ENCODE measurements around the gene GNRHR. TPM values are rescaled to one million over a fixed set of nuclear protein-coding genes. Genes with fewer than 3 reads are reported as not detected.

The GNRHR gene
- total and polyA plus RNA-seq, 2 experiments from 2014 or later, result 0.10 TPM; not detected in 1

DNA sequence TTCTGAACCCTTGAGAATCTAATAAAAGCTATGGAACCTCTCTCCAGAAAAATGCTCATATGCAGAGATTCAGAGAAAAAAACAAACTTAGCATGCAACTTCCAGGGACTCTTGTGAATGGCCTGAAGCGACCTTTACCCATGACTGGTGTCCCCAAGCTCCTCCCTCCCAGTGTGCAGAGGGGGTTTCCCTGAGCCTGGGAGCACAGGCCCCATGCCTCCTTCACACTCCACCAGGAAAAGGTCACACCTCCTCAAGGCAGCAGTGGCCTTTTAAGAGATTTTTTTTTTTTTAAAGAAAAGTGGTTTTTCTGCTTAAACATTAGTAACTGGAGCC, 40.0 kb downstream of the GNRHR start (continued):
- TF ChIP-seq STAT1 (IDR thresholded peaks at IDR 0.05; ENCODE audit: unreplicated experiment), result no peak
- TF ChIP-seq, protein P1, sequence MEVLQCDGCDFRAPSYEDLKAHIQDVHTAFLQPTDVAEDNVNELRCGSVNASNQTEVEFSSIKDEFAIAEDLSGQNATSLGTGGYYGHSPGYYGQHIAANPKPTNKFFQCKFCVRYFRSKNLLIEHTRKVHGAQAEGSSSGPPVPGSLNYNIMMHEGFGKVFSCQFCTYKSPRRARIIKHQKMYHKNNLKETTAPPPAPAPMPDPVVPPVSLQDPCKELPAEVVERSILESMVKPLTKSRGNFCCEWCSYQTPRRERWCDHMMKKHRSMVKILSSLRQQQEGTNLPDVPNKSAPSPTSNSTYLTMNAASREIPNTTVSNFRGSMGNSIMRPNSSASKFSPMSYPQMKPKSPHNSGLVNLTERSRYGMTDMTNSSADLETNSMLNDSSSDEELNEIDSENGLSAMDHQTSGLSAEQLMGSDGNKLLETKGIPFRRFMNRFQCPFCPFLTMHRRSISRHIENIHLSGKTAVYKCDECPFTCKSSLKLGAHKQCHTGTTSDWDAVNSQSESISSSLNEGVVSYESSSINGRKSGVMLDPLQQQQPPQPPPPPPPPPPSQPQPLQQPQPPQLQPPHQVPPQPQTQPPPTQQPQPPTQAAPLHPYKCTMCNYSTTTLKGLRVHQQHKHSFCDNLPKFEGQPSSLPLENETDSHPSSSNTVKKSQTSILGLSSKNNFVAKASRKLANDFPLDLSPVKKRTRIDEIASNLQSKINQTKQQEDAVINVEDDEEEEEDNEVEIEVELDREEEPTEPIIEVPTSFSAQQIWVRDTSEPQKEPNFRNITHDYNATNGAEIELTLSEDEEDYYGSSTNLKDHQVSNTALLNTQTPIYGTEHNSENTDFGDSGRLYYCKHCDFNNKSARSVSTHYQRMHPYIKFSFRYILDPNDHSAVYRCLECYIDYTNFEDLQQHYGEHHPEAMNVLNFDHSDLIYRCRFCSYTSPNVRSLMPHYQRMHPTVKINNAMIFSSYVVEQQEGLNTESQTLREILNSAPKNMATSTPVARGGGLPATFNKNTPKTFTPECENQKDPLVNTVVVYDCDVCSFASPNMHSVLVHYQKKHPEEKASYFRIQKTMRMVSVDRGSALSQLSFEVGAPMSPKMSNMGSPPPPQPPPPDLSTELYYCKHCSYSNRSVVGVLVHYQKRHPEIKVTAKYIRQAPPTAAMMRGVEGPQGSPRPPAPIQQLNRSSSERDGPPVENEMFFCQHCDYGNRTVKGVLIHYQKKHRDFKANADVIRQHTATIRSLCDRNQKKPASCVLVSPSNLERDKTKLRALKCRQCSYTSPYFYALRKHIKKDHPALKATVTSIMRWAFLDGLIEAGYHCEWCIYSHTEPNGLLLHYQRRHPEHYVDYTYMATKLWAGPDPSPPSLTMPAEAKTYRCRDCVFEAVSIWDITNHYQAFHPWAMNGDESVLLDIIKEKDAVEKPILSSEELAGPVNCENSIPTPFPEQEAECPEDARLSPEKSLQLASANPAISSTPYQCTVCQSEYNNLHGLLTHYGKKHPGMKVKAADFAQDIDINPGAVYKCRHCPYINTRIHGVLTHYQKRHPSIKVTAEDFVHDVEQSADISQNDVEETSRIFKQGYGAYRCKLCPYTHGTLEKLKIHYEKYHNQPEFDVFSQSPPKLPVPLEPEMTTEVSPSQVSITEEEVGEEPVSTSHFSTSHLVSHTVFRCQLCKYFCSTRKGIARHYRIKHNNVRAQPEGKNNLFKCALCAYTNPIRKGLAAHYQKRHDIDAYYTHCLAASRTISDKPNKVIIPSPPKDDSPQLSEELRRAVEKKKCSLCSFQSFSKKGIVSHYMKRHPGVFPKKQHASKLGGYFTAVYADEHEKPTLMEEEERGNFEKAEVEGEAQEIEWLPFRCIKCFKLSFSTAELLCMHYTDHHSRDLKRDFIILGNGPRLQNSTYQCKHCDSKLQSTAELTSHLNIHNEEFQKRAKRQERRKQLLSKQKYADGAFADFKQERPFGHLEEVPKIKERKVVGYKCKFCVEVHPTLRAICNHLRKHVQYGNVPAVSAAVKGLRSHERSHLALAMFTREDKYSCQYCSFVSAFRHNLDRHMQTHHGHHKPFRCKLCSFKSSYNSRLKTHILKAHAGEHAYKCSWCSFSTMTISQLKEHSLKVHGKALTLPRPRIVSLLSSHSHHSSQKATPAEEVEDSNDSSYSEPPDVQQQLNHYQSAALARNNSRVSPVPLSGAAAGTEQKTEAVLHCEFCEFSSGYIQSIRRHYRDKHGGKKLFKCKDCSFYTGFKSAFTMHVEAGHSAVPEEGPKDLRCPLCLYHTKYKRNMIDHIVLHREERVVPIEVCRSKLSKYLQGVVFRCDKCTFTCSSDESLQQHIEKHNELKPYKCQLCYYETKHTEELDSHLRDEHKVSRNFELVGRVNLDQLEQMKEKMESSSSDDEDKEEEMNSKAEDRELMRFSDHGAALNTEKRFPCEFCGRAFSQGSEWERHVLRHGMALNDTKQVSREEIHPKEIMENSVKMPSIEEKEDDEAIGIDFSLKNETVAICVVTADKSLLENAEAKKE (CRISPR knock-in tag; IDR thresholded peaks at IDR 0.05), result no peak
- TF ChIP-seq ETS1 (IDR thresholded peaks at IDR 0.05), result no peak
- TF ChIP-seq EZH2phosphoT487 (IDR thresholded peaks at IDR 0.05; ENCODE audit: unreplicated experiment), result no peak
- TF ChIP-seq ZNF114 (CRISPR knock-in tag; IDR thresholded peaks at IDR 0.05), result no peak
- TF ChIP-seq ZNF331 (CRISPR knock-in tag; IDR thresholded peaks at IDR 0.05; ENCODE audit: low read depth), result no peak

- H3K27ac Mint-ChIP-seq, result peak overlapping the region; percentile 63
- Histone ChIP-seq H3K9me2 (ENCODE audit: insufficient read depth) (peaks cover 7% of the 10 kb centered on the region; the same call in 1 of the 2 replicates), H4K20me1 (replicated peaks; ENCODE audit: insufficient read depth) (no peaks in the 10 kb centered on the region), H3K36me3 (ENCODE audit: insufficient read depth) (no peaks in the 10 kb centered on the region), H3K4me2 (peak overlapping the region; percentile 32; the same call in 1 of the 2 replicates), H3K4me1 (ENCODE audit: insufficient read depth) (peaks cover 23% of the 10 kb centered on the region), H3K27me3 (ENCODE audit: insufficient read depth) (no peaks in the 10 kb centered on the region), H3K27ac (ENCODE audit: low read depth) (no peak overlapping the region), H3K4me3 (no peak overlapping the region), H3F3A (replicated peaks; ENCODE audit: low read depth) (no peaks in the 10 kb centered on the region), H2AFZ (no peak overlapping the region), H3K79me2 (replicated peaks; ENCODE audit: insufficient read depth) (peaks cover 25% of the 10 kb centered on the region)
- no peak overlapping the region for H3K4me3 Mint-ChIP-seq
- H3K27me3 Mint-ChIP-seq (ENCODE audit: insufficient read depth, low read depth, poor library complexity), result peaks cover 2% of the 10 kb centered on the region
- peaks cover 23% of the 10 kb centered on the region for H3K36me3 Mint-ChIP-seq (ENCODE audit: low read depth)
- peaks cover 4% of the 10 kb centered on the region; the same call in 2 of the 3 replicates for H3K9me3 Mint-ChIP-seq
- no peak for TF ChIP-seq CREB1 (CRISPR knock-in tag; IDR thresholded peaks at IDR 0.05; ENCODE audit: low read depth)
- H3K4me1 Mint-ChIP-seq, result peaks cover 33% of the 10 kb centered on the region
- DNase-seq (ENCODE audit: low spot score) (no peak), ATAC-seq (peak; percentile 14; the same call in 2 of the 3 replicates)
Observed at GRCh38 chr4:67713529-67714247, 40.5 kb downstream of the GNRHR start.

All from GM23338 (cell line).